Bronchial epithelial cell (primary cell): ENCODE measurements around the gene CCDC141. TPM values are rescaled to one million over a fixed set of nuclear protein-coding genes. Genes with fewer than 3 reads are reported as not detected.

Experiments
- DNase-seq: peaks from one replicate; pipeline ENCODE4 v3.0.0-alpha.2; 2010; ENCODE audit warnings: low read depth
- FAIRE-seq: peaks from 2 replicates; lab custom pipeline; 2011; peaks lifted over from hg19 to GRCh38; lab: Jason Lieb, UNC
- H3K27me3 ChIP-seq: 2 replicates; pipeline ENCODE4 v1.5.1; 2011; ENCODE audit warnings: low read length; ENCODE audit not compliant: control insufficient read depth, insufficient read depth
- H3K36me3 ChIP-seq: 2 replicates; pipeline ENCODE4 v1.5.1; 2011; ENCODE audit warnings: low read length; ENCODE audit not compliant: control insufficient read depth, insufficient read depth
- H3K4me3 ChIP-seq: 2 replicates; pipeline ENCODE4 v1.5.1; 2011; ENCODE audit warnings: mild to moderate bottlenecking, low read depth, low read length, control low read depth
- total RNA-seq: library from RNA; depleted of rRNA; stranded (reverse); fragments of >200 nt; gene quantifications from 2 replicates; pipeline ENCODE4 v1.2.1, GENCODE V29; 2014
- TF ChIP-seq, protein P1 (sequence below): IDR thresholded peaks from 2 replicates; pipeline ENCODE4 v1.5.1; 2011; ENCODE audit warnings: mild to moderate bottlenecking, moderate library complexity, low read length, control low read depth, inconsistent platforms; ENCODE audit not compliant: insufficient read depth, severe bottlenecking

The CCDC141 gene
- total RNA-seq, 1 donor from 2014 or later = not detected

DNA sequence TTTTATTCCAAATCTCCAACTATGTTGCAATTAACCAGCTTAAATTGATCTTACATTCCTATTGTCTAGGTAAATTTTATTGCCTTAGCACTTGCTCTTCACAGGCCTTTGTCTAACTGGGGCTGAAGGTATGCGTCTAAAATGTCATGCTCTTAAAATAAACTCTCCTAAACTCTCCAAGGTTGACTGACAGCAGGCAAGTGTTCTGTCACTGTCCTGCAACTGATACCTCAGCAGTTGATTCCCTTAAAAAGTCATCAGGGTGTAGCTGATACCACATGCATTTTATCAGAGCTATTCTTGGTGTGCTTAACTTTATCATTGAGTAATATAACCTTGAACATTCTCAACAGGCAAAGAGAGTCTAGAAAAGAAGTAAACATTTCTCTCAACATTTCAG lies 243.4 kb downstream of the CCDC141 start:
- DNase-seq (no peak), FAIRE-seq (no peak)
- Histone ChIP-seq H3K27me3 (no peaks in the 10 kb centered on the region), H3K4me3 (no peak overlapping the region), H3K36me3 (no peaks in the 10 kb centered on the region)
- TF ChIP-seq, protein P1, sequence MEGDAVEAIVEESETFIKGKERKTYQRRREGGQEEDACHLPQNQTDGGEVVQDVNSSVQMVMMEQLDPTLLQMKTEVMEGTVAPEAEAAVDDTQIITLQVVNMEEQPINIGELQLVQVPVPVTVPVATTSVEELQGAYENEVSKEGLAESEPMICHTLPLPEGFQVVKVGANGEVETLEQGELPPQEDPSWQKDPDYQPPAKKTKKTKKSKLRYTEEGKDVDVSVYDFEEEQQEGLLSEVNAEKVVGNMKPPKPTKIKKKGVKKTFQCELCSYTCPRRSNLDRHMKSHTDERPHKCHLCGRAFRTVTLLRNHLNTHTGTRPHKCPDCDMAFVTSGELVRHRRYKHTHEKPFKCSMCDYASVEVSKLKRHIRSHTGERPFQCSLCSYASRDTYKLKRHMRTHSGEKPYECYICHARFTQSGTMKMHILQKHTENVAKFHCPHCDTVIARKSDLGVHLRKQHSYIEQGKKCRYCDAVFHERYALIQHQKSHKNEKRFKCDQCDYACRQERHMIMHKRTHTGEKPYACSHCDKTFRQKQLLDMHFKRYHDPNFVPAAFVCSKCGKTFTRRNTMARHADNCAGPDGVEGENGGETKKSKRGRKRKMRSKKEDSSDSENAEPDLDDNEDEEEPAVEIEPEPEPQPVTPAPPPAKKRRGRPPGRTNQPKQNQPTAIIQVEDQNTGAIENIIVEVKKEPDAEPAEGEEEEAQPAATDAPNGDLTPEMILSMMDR = no peak

DNA sequence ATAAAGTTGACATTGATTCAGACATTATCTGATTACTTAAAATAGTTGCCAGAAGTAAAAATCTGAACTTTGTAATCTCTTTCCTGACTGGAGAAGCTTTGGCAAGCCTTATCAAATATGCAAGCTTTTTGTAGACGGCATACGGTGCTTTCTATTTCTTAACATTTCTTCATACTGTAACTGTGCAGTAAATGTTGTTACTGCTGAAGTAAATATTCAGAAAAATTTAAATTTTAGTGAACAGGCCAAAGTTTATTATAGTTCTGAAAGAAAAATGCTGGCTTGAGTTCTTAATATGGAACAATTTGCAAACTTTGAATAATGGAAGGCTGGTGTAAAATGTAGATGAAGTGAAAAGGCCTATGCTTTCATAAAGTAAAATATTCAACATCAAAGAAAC lies 244.5 kb downstream of the CCDC141 start:
- H3K27me3 ChIP-seq = no peaks in the 10 kb centered on the region
- FAIRE-seq (no peak), DNase-seq (no peak)
- TF ChIP-seq, protein P1 = no peak
- no peak overlapping the region for H3K4me3 ChIP-seq
- no peaks in the 10 kb centered on the region for H3K36me3 ChIP-seq

DNA sequence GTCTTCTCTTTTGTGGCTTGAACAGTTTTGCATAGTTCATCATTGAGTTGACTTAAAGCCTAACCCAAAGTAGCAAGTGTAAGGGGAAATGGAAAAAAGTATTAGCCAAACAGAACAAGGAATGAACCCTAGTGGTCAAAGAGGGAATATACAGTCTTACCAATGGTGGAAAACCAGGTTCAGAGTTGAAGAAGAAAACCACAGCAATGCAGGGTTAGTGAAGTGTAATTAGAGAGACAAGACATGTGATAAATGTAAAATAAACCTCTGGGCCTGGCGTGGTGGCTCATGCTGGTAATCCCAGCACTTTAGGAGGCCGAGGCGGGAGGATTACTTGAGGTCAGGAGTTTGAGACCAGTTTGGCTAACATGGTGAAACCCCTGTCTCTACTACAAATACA lies 245.1 kb downstream of the CCDC141 start:
- Histone ChIP-seq H3K4me3 (no peak overlapping the region), H3K27me3 (no peaks in the 10 kb centered on the region), H3K36me3 (no peaks in the 10 kb centered on the region)
- peak; percentile 27 for DNase-seq
- no peak for FAIRE-seq
- TF ChIP-seq, protein P1 = peak; percentile 56

DNA sequence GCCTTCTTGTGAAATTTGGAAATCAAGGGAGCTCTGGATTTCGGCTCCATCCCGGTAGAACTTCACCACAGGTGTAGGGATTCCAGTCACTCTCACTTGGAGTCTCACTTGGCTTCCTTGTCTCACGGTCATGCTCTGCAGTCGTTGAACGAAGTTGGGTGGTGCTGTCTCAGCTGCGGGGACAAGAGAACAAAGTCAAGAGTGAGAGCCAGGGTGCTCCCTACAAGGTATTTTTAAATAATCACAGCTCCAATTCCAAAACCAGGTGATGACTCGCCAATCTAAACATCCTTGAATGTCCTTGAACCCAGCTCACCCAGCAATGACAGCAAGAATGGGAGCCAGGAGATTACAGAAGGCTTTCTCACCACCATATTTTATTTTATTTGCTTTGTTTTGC lies 249.4 kb downstream of the CCDC141 start:
- FAIRE-seq = peak; percentile 32
- no peaks in the 10 kb centered on the region for H3K36me3 ChIP-seq
- no peak for DNase-seq
- TF ChIP-seq, protein P1 = no peak
- no peaks in the 10 kb centered on the region for H3K27me3 ChIP-seq
- H3K4me3 ChIP-seq = no peak overlapping the region

DNA sequence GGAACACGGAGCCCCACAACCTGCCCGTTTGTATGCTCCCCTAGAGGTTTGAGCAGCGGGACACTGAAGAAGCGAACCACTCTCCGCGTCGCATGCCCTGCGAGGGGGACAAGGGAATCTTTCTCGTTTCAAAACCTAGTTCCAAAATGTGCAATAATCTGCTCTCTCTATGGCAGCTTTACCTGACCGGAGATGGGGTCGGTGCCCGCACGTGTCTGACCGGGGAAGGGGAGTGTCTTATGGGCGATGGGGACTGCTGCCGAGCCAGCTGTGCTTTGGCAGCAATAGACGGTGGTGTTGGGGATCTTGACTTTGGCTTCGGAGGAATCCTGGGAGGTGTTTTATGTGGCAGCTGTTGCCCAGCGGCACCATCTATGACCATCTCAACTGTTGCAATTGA lies 250.6 kb downstream of the CCDC141 start:
- DNase-seq (no peak), FAIRE-seq (no peak)
- H3K36me3 ChIP-seq = no peaks in the 10 kb centered on the region
- H3K27me3 ChIP-seq = peaks cover 3% of the 10 kb centered on the region
- no peak overlapping the region for H3K4me3 ChIP-seq
- TF ChIP-seq, protein P1 = no peak

DNA sequence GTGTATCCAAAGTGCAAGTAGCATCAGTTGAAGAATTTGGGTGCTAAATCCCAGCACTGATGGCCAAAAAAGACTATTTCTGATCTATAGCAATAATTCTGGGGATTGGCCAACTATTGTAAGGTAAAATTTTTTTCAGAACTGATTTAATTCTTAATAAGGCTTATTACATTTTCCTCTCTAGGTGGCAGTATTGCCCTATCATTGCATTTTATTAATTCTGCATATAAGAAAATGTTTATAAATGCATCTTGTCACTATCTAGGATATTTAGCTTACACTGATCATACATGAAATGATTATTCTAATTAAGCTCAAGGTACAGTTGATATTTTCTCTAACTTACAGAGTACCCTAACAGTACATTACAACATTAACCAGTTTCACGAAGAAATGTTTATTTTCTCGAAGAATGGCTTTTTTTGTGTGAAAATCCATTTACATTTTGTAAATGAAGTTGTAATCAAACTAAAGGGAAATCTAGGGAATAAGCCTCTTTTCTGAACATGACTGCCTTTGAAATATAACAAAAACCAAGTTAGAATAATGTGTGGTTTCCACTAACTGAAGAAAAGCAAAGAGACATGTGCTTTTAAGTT lies 253.8 kb downstream of the CCDC141 start:
- FAIRE-seq = no peak
- Histone ChIP-seq H3K4me3 (no peak overlapping the region), H3K27me3 (peaks cover 4% of the 10 kb centered on the region), H3K36me3 (no peaks in the 10 kb centered on the region)
- peak; percentile 57 for DNase-seq
- TF ChIP-seq, protein P1 = peak; percentile 23
